Fibroblast of lung (primary cell): ENCODE data around the gene ARRB2. TPM values are rescaled to one million over a fixed set of nuclear protein-coding genes. Genes with fewer than 3 reads are reported as not detected.
"Not testable (repeated sequence)": the region's sequence is repeated elsewhere in the genome, so short reads cannot be mapped to it uniquely, and the experiment has no call there.

Experiments
- DNase-seq, 2 donors: peaks; one replicate each; pipeline versions ENCODE4 v3.0.0 to v3.0.0-alpha.2; 2010; ENCODE audit warnings: low read depth in 2 of 2
- H2AFZ ChIP-seq: 2 replicates; pipeline ENCODE4 v1.5.1; 2012; ENCODE audit warnings: low read length, control low read depth, inconsistent platforms
- H3K27ac ChIP-seq: 2 replicates; pipeline ENCODE4 v1.5.1; 2011; ENCODE audit warnings: low read length, control low read depth; ENCODE audit not compliant: insufficient read depth
- H3K27me3 ChIP-seq: 2 replicates; pipeline ENCODE4 v1.5.1; 2011; ENCODE audit warnings: mild to moderate bottlenecking, low read length; ENCODE audit not compliant: control insufficient read depth, insufficient read depth
- H3K36me3 ChIP-seq: 2 replicates; pipeline ENCODE4 v1.5.1; 2011; ENCODE audit warnings: low read length; ENCODE audit not compliant: control insufficient read depth, insufficient read depth
- H3K4me1 ChIP-seq: 2 replicates; pipeline ENCODE4 v1.5.1; 2011; ENCODE audit warnings: low read length; ENCODE audit not compliant: control insufficient read depth, insufficient read depth; ENCODE audit errors: extremely low read depth
- H3K4me2 ChIP-seq: 2 replicates; pipeline ENCODE4 v1.5.1; 2011; ENCODE audit warnings: low read length, control low read depth; ENCODE audit not compliant: insufficient read depth; ENCODE audit errors: extremely low read depth
- H3K4me3 ChIP-seq, 4 experiments: fragments of 200-600 bp in 1 of 4; sonication (generic) in 1 of 4; replicated peaks in 1 of 4; 2 replicates each; pipeline ENCODE4 v1.5.1; 2011 to 2016; ENCODE audit warnings: low read length in 4 of 4, low read depth in 3 of 4, mild to moderate bottlenecking in 3 of 4, control low read depth in 2 of 4, inconsistent platforms in 1 of 4, mixed read lengths in 1 of 4; ENCODE audit not compliant: insufficient read depth in 1 of 4; ENCODE audit errors: control extremely low read depth in 1 of 4
- H3K79me2 ChIP-seq: 2 replicates; pipeline ENCODE4 v1.5.1; 2012; ENCODE audit warnings: mild to moderate bottlenecking, low read length, inconsistent platforms; ENCODE audit not compliant: control insufficient read depth, insufficient read depth
- H3K9ac ChIP-seq: 2 replicates; pipeline ENCODE4 v1.5.1; 2011; ENCODE audit warnings: mild to moderate bottlenecking, low read length, control low read depth; ENCODE audit not compliant: insufficient read depth
- H3K9me3 ChIP-seq: 2 replicates; pipeline ENCODE4 v1.5.1; 2012; ENCODE audit warnings: low read depth, low read length; ENCODE audit not compliant: control insufficient read depth, insufficient read depth
- H4K20me1 ChIP-seq: 2 replicates; pipeline ENCODE4 v1.5.1; 2011; ENCODE audit warnings: low read length; ENCODE audit not compliant: control insufficient read depth, insufficient read depth; ENCODE audit errors: extremely low read depth
- CTCF ChIP-seq, 2 donors: IDR thresholded peaks in 1 of 2; conservative IDR thresholded peaks in 1 of 2; 1 replicate in 1 of 2; 2 replicates in 1 of 2; pipeline ENCODE4 v1.5.1; 2011 to 2012; ENCODE audit warnings: low read length in 2 of 2, control low read depth in 1 of 2, inconsistent platforms in 1 of 2, low read depth in 1 of 2, mild to moderate bottlenecking in 1 of 2
- EZH2 ChIP-seq: IDR thresholded peaks from 2 replicates; pipeline ENCODE4 v1.5.1; 2012; ENCODE audit warnings: low read length, control low read depth, mild to moderate bottlenecking; ENCODE audit errors: missing control alignments
- polyA plus RNA-seq, 2 donors: library from polyadenylated mRNA; depleted of rRNA in 1 of 2; stranded (reverse) in 1 of 2; unstranded in 1 of 2; fragments of >200 nt; gene quantifications; 2 replicates each; pipeline ENCODE4 v1.2.1, GENCODE V29; 2011 to 2012; ENCODE audit warnings: missing spikeins in 1 of 2
- total RNA-seq: library from RNA; depleted of rRNA; stranded (reverse); fragments of >200 nt; gene quantifications from 2 replicates; pipeline ENCODE4 v1.2.1, GENCODE V29; 2014

The ARRB2 gene
- total and polyA plus RNA-seq, 2 donors (not counting 1 experiment from before 2014, with no cell fraction given) = 2.8 to 4.6 TPM

DNA sequence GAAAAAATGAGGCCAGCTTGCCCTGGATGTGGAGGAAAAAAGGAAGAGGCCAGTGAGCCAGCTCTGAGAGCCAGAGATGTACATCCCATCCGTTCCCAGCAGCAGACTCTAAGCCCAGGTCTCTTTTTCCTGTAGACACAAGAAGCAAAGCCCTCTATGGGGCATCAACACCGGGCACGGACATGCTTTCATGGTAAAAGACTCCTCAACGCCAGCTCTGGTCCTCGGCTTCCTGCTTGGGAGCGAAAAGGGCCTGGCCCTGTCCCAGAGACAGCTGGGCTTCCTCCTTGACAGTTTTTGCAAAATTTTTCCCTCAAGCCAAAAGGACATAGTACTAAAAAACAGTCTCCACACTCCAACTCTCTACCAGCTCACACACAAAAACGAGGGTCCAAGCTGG lies 33.6 kb upstream of the ARRB2 start:
- DNase-seq = peak in 1 of 2 donors; percentile 12
- H4K20me1 ChIP-seq = no peaks in the 10 kb centered on the region
- H3K36me3 ChIP-seq = peaks cover 16% of the 10 kb centered on the region

DNA sequence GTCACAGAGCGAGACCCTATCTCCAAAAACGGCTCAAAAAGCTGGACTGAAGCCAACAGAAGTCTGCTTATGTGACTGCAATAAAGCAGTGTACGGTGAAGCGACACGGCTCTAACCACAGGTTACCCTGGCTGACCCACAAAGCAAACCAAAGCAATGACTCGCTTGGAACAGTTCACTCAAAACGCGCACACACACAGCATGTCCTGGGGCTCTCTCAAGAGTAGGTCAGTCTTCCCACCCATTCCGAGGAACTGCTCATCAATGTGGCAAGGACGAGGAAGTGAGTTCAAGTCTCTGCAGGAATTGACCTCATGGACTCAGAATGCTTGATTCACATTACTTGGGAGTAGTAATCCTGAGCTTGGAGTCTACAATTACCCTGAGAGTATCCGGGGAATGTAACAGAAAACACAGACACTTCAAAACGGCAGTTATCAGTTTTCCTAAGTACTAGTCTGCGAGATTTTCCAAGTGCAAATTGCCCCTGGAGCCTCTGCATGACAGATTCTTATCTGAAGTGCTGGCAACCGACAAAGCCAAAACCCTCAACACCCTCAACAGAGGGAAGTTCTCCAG lies 31.9 kb upstream of the ARRB2 start:
- Histone ChIP-seq H4K20me1 (no peaks in the 10 kb centered on the region), H3K27ac (no peak overlapping the region), H3K9ac (no peak overlapping the region), H3K4me2 (no peak overlapping the region), H3K4me1 (peaks cover 10% of the 10 kb centered on the region), H3K79me2 (no peaks in the 10 kb centered on the region), H3K4me3 (no peak overlapping the region), H3K9me3 (no peaks in the 10 kb centered on the region), H2AFZ (no peak overlapping the region), H3K36me3 (peaks cover 16% of the 10 kb centered on the region), H3K27me3 (no peaks in the 10 kb centered on the region)
- DNase-seq = peak; percentile 66 to 92
- no peak for TF ChIP-seq EZH2
- no peak for TF ChIP-seq CTCF (conservative IDR thresholded peaks at IDR 0.05 in 1 of 2, IDR thresholded peaks at IDR 0.05 in 1 of 2; ENCODE audit: low read depth in 1 of 2, low read length in 2 of 2)

More for the DNA sequence above, 33.6 kb upstream of the ARRB2 start:
- Histone ChIP-seq H3K79me2 (no peaks in the 10 kb centered on the region), H3K4me2 (no peak overlapping the region), H3K4me3 (no peak overlapping the region), H3K4me1 (peaks cover 10% of the 10 kb centered on the region), H2AFZ (no peak overlapping the region), H3K9ac (no peak overlapping the region), H3K27ac (no peak overlapping the region), H3K9me3 (no peaks in the 10 kb centered on the region), H3K27me3 (no peaks in the 10 kb centered on the region)
- TF ChIP-seq CTCF (conservative IDR thresholded peaks at IDR 0.05 in 1 of 2, IDR thresholded peaks at IDR 0.05 in 1 of 2; ENCODE audit: low read depth in 1 of 2, low read length in 2 of 2) = no peak
- no peak for TF ChIP-seq EZH2

- H3K36me3 ChIP-seq = peaks cover 11% of the 10 kb centered on the region
- H3K4me2 ChIP-seq = no peak overlapping the region
- DNase-seq = peak; percentile 34 to 69
- H3K4me1 ChIP-seq = peaks cover 10% of the 10 kb centered on the region
- H3K27me3 ChIP-seq = no peaks in the 10 kb centered on the region
- H3K4me3 ChIP-seq = no peak overlapping the region
- H4K20me1 ChIP-seq = no peaks in the 10 kb centered on the region
- H3K79me2 ChIP-seq = no peaks in the 10 kb centered on the region
- no peaks in the 10 kb centered on the region for H3K9me3 ChIP-seq
- no peak overlapping the region for H2AFZ ChIP-seq
- no peak overlapping the region for H3K27ac ChIP-seq
- no peak overlapping the region for H3K9ac ChIP-seq
- no peak for TF ChIP-seq CTCF (conservative IDR thresholded peaks at IDR 0.05 in 1 of 2, IDR thresholded peaks at IDR 0.05 in 1 of 2; ENCODE audit: low read depth in 1 of 2, low read length in 2 of 2)
These were observed 30.8 kb upstream of the ARRB2 start for GRCh38 chr17:4679658-4680057.

- H4K20me1 ChIP-seq, H3K4me1 ChIP-seq, H3K9ac ChIP-seq, H3K27me3 ChIP-seq, H3K27ac ChIP-seq, H3K36me3 ChIP-seq, H3K9me3 ChIP-seq, H2AFZ ChIP-seq, H3K79me2 ChIP-seq, H3K4me2 ChIP-seq, H3K4me3 ChIP-seq: not testable (repeated sequence)
- peak; percentile 8 to 11 for DNase-seq
These were observed 26.7 kb upstream of the ARRB2 start for GRCh38 chr17:4683739-4684138.

DNA sequence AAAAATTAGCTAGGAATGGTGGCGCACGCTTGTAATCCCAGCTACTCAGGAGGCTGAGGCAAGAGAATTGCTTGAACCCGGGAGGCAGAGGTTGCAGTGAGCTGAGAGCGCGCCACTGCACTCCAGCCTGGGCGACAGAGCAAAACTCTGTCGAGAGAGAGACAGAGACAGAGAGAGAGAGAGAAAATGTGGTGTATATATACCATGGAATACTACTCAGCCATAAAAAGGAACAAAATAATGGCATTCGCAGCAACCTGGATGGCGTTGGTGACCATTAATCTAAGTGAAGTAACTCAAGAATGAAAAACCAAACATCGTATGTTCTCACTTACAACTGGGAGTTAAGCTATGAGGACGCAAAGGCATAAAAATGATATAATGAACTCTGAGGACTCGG lies 20.6 kb upstream of the ARRB2 start:
- DNase-seq, H2AFZ ChIP-seq, H3K36me3 ChIP-seq, H3K79me2 ChIP-seq, H3K4me1 ChIP-seq, H3K27ac ChIP-seq, H4K20me1 ChIP-seq, H3K9ac ChIP-seq, H3K9me3 ChIP-seq, H3K4me3 ChIP-seq, H3K4me2 ChIP-seq, H3K27me3 ChIP-seq: not testable (repeated sequence)
